Measurements from ENCODE around the gene FGF3.

FGF3 gene

GRCh38 chr11:69822676-69823494 lies 3.7 kb upstream of the FGF3 start:
- DNase-seq, result no peak

- DNase-seq, result no peak
Observed at GRCh38 chr11:69821511-69822040, 2.4 kb upstream of the FGF3 start.

- no peak for DNase-seq
Observed at GRCh38 chr11:69820441-69820840, 1.2 kb upstream of the FGF3 start.

GRCh38 chr11:69819541-69820070 lies 390 bp upstream of the FGF3 start:
- peak; percentile 65 for DNase-seq

GRCh38 chr11:69818231-69818602 lies 999 bp downstream of the FGF3 start:
- DNase-seq, result no peak

GRCh38 chr11:69817265-69818230 lies 1.7 kb downstream of the FGF3 start:
- peak; percentile 73 for DNase-seq

GRCh38 chr11:69816671-69817070 lies 2.5 kb downstream of the FGF3 start:
- DNase-seq, result no peak

GRCh38 chr11:69815973-69816372 lies 3.2 kb downstream of the FGF3 start:
- DNase-seq, result no peak

- no peak for DNase-seq
Observed at GRCh38 chr11:69814902-69815301, 4.3 kb downstream of the FGF3 start.

GRCh38 chr11:69814411-69814810 lies 4.8 kb downstream of the FGF3 start:
- DNase-seq, result no peak

- no peak for DNase-seq
Observed at GRCh38 chr11:69813839-69814238, 5.4 kb downstream of the FGF3 start.

GRCh38 chr11:69812946-69813345 lies 6.3 kb downstream of the FGF3 start:
- no peak for DNase-seq

GRCh38 chr11:69812256-69812655 lies 7.0 kb downstream of the FGF3 start:
- no peak for DNase-seq

GRCh38 chr11:69811431-69811830 lies 7.8 kb downstream of the FGF3 start:
- DNase-seq, result no peak

- DNase-seq, result no peak
Observed at GRCh38 chr11:69810289-69811118, 8.7 kb downstream of the FGF3 start.

GRCh38 chr11:69808667-69809086 lies 10.5 kb downstream of the FGF3 start:
- DNase-seq, result peak; percentile 55

GRCh38 chr11:69807106-69807815 lies 12.0 kb downstream of the FGF3 start:
- DNase-seq, result no peak

- DNase-seq, result no peak
Observed at GRCh38 chr11:69804769-69805508, 14.3 kb downstream of the FGF3 start.

- no peak for DNase-seq
Observed at GRCh38 chr11:69803604-69804218, 15.5 kb downstream of the FGF3 start.

GRCh38 chr11:69803022-69803421 lies 16.2 kb downstream of the FGF3 start:
- DNase-seq, result no peak
